ENCODE measurements around the gene MATN3.
A peak's percentile ranks its signal among the peaks of the same experiment; 100 is the strongest.

Gene MATN3, protein sequence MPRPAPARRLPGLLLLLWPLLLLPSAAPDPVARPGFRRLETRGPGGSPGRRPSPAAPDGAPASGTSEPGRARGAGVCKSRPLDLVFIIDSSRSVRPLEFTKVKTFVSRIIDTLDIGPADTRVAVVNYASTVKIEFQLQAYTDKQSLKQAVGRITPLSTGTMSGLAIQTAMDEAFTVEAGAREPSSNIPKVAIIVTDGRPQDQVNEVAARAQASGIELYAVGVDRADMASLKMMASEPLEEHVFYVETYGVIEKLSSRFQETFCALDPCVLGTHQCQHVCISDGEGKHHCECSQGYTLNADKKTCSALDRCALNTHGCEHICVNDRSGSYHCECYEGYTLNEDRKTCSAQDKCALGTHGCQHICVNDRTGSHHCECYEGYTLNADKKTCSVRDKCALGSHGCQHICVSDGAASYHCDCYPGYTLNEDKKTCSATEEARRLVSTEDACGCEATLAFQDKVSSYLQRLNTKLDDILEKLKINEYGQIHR

DNA sequence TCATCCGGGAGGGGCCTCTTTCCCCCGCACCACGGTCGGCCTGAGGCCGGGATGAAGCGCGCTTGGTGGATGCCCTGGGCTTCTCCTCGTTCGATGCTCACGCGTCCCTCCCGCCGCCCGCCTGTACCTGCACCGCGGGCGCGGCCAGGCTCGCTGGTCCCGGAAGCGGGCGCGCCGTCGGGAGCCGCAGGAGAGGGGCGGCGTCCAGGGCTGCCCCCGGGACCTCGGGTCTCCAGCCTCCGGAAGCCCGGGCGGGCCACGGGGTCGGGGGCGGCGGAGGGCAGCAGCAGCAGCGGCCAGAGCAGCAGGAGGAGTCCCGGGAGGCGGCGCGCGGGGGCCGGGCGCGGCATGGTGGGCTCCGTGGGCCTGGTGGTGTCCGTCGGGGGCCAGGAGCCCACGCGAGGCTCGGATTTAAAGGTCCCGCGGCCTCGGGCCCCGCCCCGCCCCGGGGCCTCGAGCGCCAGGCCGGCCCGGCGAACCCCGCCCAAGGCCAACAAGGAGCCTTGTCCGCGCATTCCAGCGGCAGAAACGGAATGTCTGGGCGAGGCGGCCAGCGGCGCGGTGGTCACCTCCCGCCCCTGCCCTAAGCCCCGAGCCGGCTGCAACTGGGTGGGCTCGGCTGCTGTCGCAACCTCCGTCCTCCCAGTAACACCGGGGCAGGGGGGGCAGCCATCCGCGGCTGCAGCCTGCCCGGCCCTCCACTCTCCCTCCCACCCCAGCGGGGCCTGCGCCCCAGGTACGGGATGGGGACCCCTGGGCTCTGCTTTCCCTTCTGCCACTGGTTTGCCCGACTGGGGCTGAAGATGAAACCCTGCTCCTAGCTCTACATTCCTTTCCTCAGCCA, at the start of gene MATN3:
TSS of gene MATN3 (minus strand) at position 387 of the 844 bp plus-strand sequence. CDS start at position 350, 37 bp downstream.
- Histone ChIP-seq H3K9me3 (ENCODE audit: control insufficient read depth in 2 of 2, low read length in 2 of 2) (no peaks in the 10 kb centered on the region), H3K4me3 (ENCODE audit: low read length in 2 of 2) (peak within 1 kb of the TSS; percentile 49 to 74), H3K36me3 (ENCODE audit: control insufficient read depth in 2 of 2, insufficient read depth in 2 of 2, low read length in 2 of 2) (no peaks in the 10 kb centered on the region), H3K4me1 (ENCODE audit: control insufficient read depth, insufficient read depth, low read length) (peaks cover 12% of the 10 kb centered on the region), H3K27me3 (ENCODE audit: control insufficient read depth in 1 of 2, insufficient read depth in 2 of 2, low read length in 2 of 2) (peaks cover 4 to 14% of the 10 kb centered on the region in 2 donors), H3K9ac (ENCODE audit: low read length in 2 of 2) (peak within 1 kb of the TSS; percentile 57 to 60), H3K27ac (ENCODE audit: low read length) (peak within 1 kb of the TSS; percentile 53)

DNA sequence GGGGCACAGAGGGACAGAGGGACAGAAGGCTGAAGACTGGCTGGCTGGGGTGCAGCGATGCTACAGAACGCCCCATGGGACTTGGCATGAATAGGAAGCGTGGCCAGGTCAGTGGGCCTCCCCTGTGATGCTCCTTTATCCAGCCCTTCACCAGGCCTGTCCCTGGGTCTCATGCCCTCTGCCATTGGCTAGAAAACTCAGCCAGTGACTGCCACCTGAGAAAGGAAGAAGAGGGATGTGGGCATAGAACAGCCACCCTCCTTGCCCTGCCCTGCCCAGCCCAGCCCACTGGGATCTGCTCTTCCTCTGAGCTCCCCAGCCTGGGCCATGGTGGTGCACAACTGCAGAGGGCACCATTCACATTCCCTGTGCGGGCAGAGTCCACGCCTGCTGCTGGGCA, 49.5 kb upstream of the MATN3 start:
- Histone ChIP-seq H3K27ac (ENCODE audit: low read length) (peak overlapping the region; percentile 49), H3K9me3 (ENCODE audit: control insufficient read depth in 2 of 2, low read length in 2 of 2) (no peaks in the 10 kb centered on the region), H3K9ac (ENCODE audit: low read length in 2 of 2) (no peak overlapping the region)

DNA sequence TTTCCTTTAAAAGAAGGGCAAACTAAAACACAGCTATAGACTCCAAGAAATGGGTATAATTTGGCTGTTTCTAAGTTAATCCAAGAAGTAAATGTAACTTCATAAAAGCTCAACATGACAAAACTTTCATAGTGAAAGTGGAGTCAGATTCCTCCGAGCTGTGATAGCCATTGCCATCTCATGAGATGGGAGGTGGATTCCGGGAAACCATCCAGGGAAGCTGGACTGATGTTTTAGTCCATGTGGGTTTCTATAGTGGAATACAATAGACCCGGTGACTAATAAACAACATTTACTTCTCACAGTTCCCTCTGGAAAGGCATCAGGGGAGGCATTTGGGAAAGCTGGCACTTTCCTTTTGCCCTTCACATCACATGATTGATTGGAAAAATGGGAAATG, 49.0 kb upstream of the MATN3 start:
- H3K36me3 ChIP-seq (ENCODE audit: control insufficient read depth in 2 of 2, insufficient read depth in 2 of 2, low read length in 2 of 2) = no peaks in the 10 kb centered on the region
- H3K27ac ChIP-seq (ENCODE audit: low read length) = no peak overlapping the region
- H3K4me3 ChIP-seq (ENCODE audit: low read length in 2 of 2) = no peak overlapping the region
- no peak overlapping the region for H3K9ac ChIP-seq (ENCODE audit: low read length in 2 of 2)
- no peaks in the 10 kb centered on the region for H3K9me3 ChIP-seq (ENCODE audit: control insufficient read depth in 2 of 2, low read length in 2 of 2)
- H3K4me1 ChIP-seq (ENCODE audit: control insufficient read depth, insufficient read depth, low read length) = peaks cover 17% of the 10 kb centered on the region
- no peaks in the 10 kb centered on the region for H3K27me3 ChIP-seq (ENCODE audit: control insufficient read depth in 1 of 2, insufficient read depth in 2 of 2, low read length in 2 of 2)

More for the DNA sequence above, 49.5 kb upstream of the MATN3 start:
- no peak overlapping the region for H3K4me3 ChIP-seq (ENCODE audit: low read length in 2 of 2)
- peaks cover 18% of the 10 kb centered on the region for H3K4me1 ChIP-seq (ENCODE audit: control insufficient read depth, insufficient read depth, low read length)
- no peaks in the 10 kb centered on the region for H3K27me3 ChIP-seq (ENCODE audit: control insufficient read depth in 1 of 2, insufficient read depth in 2 of 2, low read length in 2 of 2)
- no peaks in the 10 kb centered on the region for H3K36me3 ChIP-seq (ENCODE audit: control insufficient read depth in 2 of 2, insufficient read depth in 2 of 2, low read length in 2 of 2)

DNA sequence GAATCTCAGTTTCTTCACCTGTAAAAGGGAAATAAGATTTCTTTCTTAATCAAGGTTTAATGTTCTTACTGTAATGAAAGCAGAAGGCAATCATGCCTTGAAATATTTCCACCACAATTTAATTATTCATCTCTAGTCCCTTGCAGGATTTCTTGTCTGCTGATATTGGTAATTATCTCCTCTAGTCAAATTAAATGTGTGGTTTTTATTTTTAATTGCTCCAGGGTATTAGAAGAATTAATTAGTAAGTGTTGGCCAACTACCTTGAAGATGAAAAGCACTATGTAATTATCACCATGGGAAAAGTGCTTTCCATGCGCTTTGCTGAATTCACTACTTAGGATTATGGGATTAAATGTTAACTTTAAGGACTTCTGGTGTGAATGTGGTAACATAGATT, 47.6 kb upstream of the MATN3 start:
- H3K27ac ChIP-seq (ENCODE audit: low read length) = no peak overlapping the region

DNA sequence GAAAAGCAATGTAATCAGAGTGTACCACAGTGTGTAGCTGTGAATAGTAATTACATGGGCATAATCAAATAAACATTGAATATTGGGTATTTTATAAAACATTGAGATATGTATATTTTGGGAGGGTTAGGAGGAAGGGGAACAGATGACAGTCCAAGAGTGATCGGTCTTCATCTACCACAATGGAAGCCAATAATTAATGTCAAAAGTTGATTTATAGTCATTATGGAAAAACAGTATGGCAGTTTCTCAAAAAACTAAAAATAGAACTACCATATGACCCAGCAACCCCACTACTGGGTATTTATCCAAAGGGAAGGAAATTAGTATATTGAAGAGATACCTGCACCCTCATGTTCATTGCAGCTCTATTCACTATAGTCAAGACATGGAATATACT, 44.8 kb upstream of the MATN3 start:
- Histone ChIP-seq H3K9me3 (ENCODE audit: control insufficient read depth in 2 of 2, low read length in 2 of 2) (no peaks in the 10 kb centered on the region), H3K27ac (ENCODE audit: low read length) (no peak overlapping the region), H3K4me1 (ENCODE audit: control insufficient read depth, insufficient read depth, low read length) (peaks cover 8% of the 10 kb centered on the region), H3K27me3 (ENCODE audit: control insufficient read depth in 1 of 2, insufficient read depth in 2 of 2, low read length in 2 of 2) (no peaks in the 10 kb centered on the region), H3K9ac (ENCODE audit: low read length in 2 of 2) (no peak overlapping the region), H3K36me3 (ENCODE audit: control insufficient read depth in 2 of 2, insufficient read depth in 2 of 2, low read length in 2 of 2) (no peaks in the 10 kb centered on the region), H3K4me3 (ENCODE audit: low read length in 2 of 2) (no peak overlapping the region)

More for the DNA sequence above, 47.6 kb upstream of the MATN3 start:
- Histone ChIP-seq H3K4me1 (ENCODE audit: control insufficient read depth, insufficient read depth, low read length) (peaks cover 9% of the 10 kb centered on the region), H3K9ac (ENCODE audit: low read length in 2 of 2) (no peak overlapping the region), H3K36me3 (ENCODE audit: control insufficient read depth in 2 of 2, insufficient read depth in 2 of 2, low read length in 2 of 2) (no peaks in the 10 kb centered on the region), H3K4me3 (ENCODE audit: low read length in 2 of 2) (no peak overlapping the region), H3K27me3 (ENCODE audit: control insufficient read depth in 1 of 2, insufficient read depth in 2 of 2, low read length in 2 of 2) (no peaks in the 10 kb centered on the region), H3K9me3 (ENCODE audit: control insufficient read depth in 2 of 2, low read length in 2 of 2) (no peaks in the 10 kb centered on the region)

DNA sequence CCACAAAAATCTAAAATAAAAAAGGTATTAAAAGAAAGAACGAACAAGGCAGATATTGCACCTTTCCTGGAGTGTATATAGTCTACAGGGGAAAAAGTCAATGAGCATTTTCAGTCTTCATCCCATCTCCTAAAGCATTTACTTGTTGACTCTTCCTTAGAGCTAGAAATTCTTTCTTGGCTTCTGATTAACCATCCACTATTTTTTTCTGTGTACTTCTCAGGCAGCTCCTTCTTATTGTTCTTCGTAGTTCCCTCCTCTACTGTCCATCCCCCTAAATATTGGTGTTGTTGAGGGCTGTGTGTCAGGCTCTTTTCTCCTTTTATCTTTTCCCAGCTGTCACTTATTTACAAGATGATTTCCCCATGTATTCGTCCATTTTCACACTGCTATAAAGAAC, 42.5 kb upstream of the MATN3 start:
- Histone ChIP-seq H3K9me3 (ENCODE audit: control insufficient read depth in 2 of 2, low read length in 2 of 2) (no peaks in the 10 kb centered on the region), H3K27me3 (ENCODE audit: control insufficient read depth in 1 of 2, insufficient read depth in 2 of 2, low read length in 2 of 2) (no peaks in the 10 kb centered on the region), H3K27ac (ENCODE audit: low read length) (no peak overlapping the region), H3K4me1 (ENCODE audit: control insufficient read depth, insufficient read depth, low read length) (peaks cover 5% of the 10 kb centered on the region), H3K4me3 (ENCODE audit: low read length in 2 of 2) (no peak overlapping the region), H3K9ac (ENCODE audit: low read length in 2 of 2) (no peak overlapping the region), H3K36me3 (ENCODE audit: control insufficient read depth in 2 of 2, insufficient read depth in 2 of 2, low read length in 2 of 2) (no peaks in the 10 kb centered on the region)

DNA sequence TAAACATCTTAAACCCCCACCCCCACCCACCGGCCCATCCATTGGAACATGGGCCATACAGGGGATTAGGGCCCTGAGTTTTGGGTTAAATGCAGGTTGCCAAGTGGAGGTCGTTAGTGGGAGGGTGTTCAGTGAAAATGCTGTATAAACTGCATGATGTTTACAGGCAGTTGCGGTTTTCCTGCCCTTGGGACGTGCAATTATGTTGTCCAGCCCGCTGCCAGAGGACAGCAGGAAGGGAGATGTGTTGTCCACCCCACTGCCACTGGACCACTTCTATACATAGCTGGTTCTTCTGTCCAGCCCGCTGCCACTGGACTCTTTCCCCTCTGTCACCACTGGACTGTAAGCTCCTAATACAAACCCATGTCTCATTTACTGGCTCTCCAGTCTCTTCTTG, 41.7 kb upstream of the MATN3 start:
- Histone ChIP-seq H3K27me3 (ENCODE audit: control insufficient read depth in 1 of 2, insufficient read depth in 2 of 2, low read length in 2 of 2) (no peaks in the 10 kb centered on the region), H3K36me3 (ENCODE audit: control insufficient read depth in 2 of 2, insufficient read depth in 2 of 2, low read length in 2 of 2) (no peaks in the 10 kb centered on the region), H3K9me3 (ENCODE audit: control insufficient read depth in 2 of 2, low read length in 2 of 2) (no peaks in the 10 kb centered on the region), H3K27ac (ENCODE audit: low read length) (no peak overlapping the region), H3K4me1 (ENCODE audit: control insufficient read depth, insufficient read depth, low read length) (peaks cover 5% of the 10 kb centered on the region), H3K4me3 (ENCODE audit: low read length in 2 of 2) (no peak overlapping the region), H3K9ac (ENCODE audit: low read length in 2 of 2) (no peak overlapping the region)

DNA sequence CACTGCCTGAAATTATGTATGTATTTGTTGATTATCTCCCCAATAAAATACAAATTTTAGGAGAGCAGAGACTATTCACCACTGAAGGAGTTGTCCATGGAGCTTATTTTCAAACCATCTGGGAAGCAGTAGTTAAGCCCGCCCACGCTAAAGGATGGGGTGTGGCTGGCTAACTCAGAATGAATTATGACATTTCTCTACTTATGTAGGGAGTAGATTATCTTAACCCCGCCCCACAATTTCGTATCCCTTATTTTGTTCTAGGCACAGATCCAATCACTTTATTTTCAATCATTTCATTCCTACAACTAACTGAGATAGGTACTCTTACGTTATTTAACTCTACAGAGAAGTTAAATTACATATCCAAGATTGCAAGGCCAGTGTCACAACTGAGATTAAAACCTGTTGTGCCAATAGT, 40.4 kb upstream of the MATN3 start:
- Histone ChIP-seq H3K36me3 (ENCODE audit: control insufficient read depth in 2 of 2, insufficient read depth in 2 of 2, low read length in 2 of 2) (no peaks in the 10 kb centered on the region), H3K27me3 (ENCODE audit: control insufficient read depth in 1 of 2, insufficient read depth in 2 of 2, low read length in 2 of 2) (no peaks in the 10 kb centered on the region), H3K9me3 (ENCODE audit: control insufficient read depth in 2 of 2, low read length in 2 of 2) (no peaks in the 10 kb centered on the region), H3K4me1 (ENCODE audit: control insufficient read depth, insufficient read depth, low read length) (peaks cover 8% of the 10 kb centered on the region), H3K9ac (ENCODE audit: low read length in 2 of 2) (peak overlapping the region in 1 of 2 donors; percentile 99), H3K27ac (ENCODE audit: low read length) (peak overlapping the region; percentile 99), H3K4me3 (ENCODE audit: low read length in 2 of 2) (peak overlapping the region; percentile 93 to 97)

DNA sequence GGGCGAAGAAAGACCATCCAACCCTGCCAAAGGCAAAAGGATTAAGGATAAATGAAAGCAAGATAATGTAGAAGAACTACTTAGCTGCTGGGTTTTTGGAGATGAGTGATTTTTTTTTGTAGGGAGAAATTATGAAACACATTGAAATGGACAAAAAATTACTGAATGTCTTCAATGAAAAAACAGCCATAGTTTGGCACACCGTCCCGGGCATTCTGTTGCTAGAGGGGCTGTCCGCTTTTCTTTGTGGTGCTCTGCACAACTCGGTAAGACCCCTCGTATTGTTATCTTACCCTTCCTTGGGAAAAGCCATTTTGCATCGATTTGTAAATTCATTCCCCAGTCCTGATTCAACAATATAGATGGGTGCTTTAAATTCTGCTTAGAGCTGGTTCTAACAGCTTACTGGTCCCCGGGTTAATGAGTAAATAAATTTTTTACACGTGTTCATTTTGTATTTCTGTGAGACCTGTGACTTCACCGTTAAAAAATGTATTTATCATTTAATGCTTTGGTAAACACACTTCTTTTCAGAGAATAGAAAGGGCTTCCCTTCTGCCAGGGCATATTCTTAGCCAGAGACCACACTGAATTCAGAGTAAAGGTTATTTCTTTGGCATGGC, 39.9 kb upstream of the MATN3 start:
- Histone ChIP-seq H3K4me3 (ENCODE audit: low read length in 2 of 2) (peak overlapping the region; percentile 93 to 97), H3K4me1 (ENCODE audit: control insufficient read depth, insufficient read depth, low read length) (peaks cover 8% of the 10 kb centered on the region), H3K9ac (ENCODE audit: low read length in 2 of 2) (peak overlapping the region; percentile 98 to 99), H3K27me3 (ENCODE audit: control insufficient read depth in 1 of 2, insufficient read depth in 2 of 2, low read length in 2 of 2) (no peaks in the 10 kb centered on the region), H3K36me3 (ENCODE audit: control insufficient read depth in 2 of 2, insufficient read depth in 2 of 2, low read length in 2 of 2) (no peaks in the 10 kb centered on the region), H3K27ac (ENCODE audit: low read length) (peak overlapping the region; percentile 99), H3K9me3 (ENCODE audit: control insufficient read depth in 2 of 2, low read length in 2 of 2) (no peaks in the 10 kb centered on the region)

DNA sequence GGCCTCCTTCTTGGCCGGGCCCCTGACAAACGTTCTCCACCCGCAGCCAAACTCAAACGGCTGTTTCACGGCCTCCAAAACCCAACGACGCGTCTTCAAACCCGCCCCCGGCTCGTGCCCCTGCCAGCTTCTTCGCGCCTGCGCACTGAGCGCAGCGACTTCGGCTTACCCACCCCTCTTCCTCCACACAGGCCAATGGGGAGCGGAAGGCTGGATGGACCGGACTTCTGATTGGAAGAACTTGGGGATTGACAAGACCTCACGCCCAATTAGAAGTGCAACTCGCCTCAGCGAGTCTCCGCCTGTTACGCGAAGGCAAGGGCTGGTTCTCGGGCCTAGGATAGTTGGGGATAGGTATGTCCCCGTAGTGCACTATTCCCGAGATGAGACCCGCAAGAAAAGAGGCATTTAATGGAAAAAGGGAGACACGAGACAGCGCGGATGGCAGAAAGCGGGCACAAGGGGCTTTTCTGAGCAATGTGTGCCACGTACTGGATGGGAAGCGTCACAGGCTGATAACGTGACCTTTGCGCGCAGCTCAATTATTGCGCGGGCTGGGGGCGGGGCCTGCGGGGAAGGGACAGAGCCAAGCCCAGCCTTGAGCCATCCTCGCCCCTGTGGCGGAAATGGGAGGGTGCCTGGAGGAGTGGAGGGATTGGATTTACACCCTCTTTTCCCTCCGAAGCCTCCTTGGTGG, 39.2 kb upstream of the MATN3 start, which contains the start of gene LAPTM4A:
TSS of gene LAPTM4A (minus strand) at position 97 of the 697 bp plus-strand sequence. CDS start 108 bp downstream, outside the sequence.
- Histone ChIP-seq H3K27me3 (ENCODE audit: control insufficient read depth in 1 of 2, insufficient read depth in 2 of 2, low read length in 2 of 2) (no peaks in the 10 kb centered on the region), H3K9ac (ENCODE audit: low read length in 2 of 2) (peak within 1 kb of the TSS; percentile 98 to 99), H3K27ac (ENCODE audit: low read length) (peak within 1 kb of the TSS; percentile 99), H3K4me3 (ENCODE audit: low read length in 2 of 2) (peak within 1 kb of the TSS; percentile 93 to 97), H3K9me3 (ENCODE audit: control insufficient read depth in 2 of 2, low read length in 2 of 2) (no peaks in the 10 kb centered on the region), H3K4me1 (ENCODE audit: control insufficient read depth, insufficient read depth, low read length) (peaks cover 8% of the 10 kb centered on the region), H3K36me3 (ENCODE audit: control insufficient read depth in 2 of 2, insufficient read depth in 2 of 2, low read length in 2 of 2) (no peaks in the 10 kb centered on the region)

Data from stomach smooth muscle (tissue), 2 donors.